GM19240 (cell line): ENCODE measurements around the gene COQ10A.
"Not testable (repeated sequence)": the region's sequence is repeated elsewhere in the genome, so short reads cannot be mapped to it uniquely, and the experiment has no call there.

Experiments used
- DNase-seq: peaks from one replicate; pipeline ENCODE4 v3.0.0; 2011; ENCODE audit warnings: low spot score; ENCODE audit not compliant: insufficient read length

Gene COQ10A

DNA sequence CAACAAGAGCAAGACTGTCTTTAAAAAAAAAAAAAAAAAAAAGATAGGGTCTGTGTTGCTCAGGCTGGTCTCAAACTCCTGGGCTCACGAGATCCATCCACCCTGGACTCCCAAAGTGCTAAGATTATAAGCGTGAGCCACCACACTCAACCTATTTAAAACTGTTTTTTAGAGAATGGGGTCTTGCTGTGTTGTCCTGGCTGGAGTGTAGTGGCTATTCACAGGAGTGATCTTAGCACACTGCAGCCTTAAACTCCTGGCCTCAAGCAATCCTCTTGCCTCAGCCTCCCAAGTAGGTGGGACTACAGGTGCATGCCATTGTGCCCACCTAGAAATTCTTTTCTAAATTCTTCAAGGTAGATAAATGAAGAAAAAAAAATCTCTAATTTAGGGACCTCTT lies 7.6 kb downstream of the COQ10A start:
- DNase-seq = no peak

DNA sequence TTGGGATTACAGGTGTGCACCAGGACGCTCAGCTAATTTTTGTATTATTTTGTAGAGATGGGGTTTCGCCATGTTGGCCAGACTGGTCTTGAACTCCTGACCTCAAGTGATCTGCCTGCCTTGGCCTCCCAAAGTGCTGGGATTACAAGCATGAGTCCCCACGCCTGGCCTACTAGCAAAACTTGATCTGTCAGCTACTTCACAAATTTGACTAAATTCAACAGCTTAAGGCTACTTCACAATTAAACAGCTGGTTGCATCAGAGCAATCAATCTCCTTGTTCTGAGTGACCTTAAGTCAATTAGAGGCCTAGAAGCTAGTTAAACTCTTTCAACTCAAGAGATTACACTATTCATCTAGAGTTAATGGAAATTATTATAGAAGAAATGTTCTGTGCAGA lies 12.2 kb downstream of the COQ10A start:
- DNase-seq = no peak

DNA sequence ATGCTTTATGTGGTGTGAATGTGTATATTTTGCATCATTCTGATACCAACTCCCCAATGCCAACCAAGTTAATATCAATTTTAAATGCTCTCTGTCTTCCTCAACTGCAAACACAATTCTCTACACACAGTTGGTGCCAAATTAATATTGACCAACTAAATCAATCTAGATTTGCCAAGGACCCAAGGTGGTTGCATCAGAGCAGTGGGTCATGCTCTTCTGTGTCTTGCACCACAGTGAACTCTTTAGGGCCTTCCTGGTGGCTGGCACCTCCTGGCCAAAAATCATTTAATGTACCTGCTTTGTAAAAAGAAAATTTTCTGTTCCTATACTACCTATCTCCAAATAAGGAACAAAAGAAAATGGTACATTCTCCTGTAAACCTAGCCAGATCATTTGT lies 14.1 kb downstream of the COQ10A start:
- no peak for DNase-seq

DNA sequence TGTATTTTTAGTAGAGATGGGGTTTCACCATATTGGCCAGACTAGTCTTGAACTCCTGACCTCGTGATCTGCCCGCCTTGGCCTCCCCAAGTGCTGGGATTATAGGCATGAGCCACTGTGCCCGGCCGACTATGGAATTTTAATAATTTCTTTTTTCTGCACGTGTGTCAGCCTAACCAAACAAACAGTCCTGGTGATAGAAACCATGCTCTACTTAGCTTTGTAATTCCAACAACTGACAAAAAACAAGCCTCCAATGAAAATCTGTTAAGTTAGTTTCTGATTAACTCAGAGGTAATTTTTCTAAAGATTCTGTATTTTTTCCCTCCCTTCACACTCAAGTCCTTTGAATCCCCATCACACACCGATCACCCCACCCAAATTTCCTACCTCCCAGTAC lies 15.3 kb downstream of the COQ10A start:
- DNase-seq = no peak

DNA sequence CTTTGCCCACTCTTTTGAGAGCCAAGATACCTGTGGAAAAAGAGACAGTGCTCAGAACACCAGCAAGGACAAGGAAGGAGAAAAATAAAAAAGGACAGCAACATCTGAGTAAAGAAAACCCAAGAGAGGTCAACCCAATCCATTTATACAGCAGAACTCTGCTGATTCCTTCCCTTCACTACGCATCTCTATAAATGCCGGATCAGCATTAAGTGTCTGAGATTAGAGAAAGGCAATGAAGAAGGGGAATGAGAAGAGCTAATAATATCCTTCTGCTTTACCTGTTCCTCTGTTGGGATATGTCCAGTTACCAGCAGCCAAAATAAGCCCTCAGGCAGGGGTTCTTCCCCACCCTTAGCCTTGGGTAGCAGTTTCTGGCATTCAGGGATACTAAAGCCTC lies 15.8 kb downstream of the COQ10A start:
- no peak for DNase-seq

- DNase-seq = not testable (repeated sequence)
These were observed 17.5 kb downstream of the COQ10A start for GRCh38 chr12:56284263-56284662.

DNA sequence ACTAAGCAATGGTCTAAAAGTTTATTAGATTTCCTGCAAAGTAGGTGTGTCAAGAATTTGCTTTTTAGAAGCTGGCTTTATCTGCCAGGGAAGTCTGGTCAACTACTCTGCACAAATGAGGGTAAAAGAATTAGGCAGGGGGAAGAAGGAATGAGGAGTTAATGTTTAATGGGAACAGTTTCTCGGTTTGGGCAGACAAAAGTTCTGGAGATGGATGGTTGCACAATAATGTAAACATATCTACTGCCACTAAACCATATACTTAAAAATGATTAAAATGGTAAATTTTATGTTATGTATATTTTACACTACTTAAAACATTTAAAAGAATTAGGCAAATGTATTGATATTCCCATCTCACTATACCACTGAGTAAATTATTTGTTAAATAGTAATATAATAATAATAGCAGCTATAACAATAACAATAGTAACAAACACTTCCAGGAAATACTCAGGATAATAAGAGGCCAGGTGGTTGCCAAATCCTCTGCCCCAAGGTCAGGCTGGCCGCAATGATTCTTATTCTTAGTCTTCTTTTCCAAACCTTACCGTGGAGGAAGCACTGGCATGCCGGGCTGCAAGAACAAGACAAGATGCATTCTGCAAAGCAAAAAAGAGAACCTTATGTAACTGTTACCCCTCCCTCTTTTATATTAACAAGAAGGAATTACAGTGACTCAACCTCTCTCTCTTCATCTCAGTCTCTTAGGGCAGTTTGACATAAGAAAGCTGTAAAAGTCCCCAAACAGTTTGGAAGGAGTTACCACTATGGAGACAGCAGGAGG lies 19.5 kb downstream of the COQ10A start:
- no peak for DNase-seq

DNA sequence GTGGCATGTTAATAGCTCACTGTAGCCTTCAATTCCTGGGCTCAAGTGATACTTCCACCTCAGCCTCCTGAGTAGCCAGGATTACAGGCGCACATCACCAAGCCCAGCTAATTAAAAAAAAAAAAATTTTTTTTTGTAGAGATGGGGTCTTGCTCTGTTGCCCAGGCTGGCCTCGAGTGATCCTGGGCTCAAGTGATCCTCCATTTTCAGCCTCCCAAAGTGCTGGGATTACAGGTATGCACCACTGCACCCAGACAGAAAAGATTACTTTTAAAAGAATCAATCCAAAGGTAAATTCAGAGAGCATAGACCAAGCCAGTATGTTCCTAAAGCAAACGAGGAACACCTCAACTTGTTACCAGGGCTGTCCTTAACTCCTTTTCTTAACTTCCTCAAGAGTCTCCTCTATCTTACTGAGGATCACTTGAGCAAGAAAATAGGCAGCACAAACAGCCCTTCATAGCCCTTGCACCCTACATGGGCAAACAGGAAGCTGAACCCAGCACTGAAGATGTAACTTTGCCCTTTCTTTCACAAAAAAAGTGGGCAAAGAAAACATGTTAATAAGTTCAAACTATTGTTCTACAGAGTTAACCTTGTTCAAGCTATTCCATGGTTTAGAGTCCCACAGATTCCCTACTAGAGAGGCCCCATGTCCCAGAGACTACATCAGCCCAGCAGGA lies 22.1 kb downstream of the COQ10A start:
- DNase-seq = no peak

GRCh38 chr12:56293795-56294194 lies 27.1 kb downstream of the COQ10A start:
- no peak for DNase-seq

- no peak for DNase-seq
These were observed 29.6 kb downstream of the COQ10A start for GRCh38 chr12:56296295-56296694.

DNA sequence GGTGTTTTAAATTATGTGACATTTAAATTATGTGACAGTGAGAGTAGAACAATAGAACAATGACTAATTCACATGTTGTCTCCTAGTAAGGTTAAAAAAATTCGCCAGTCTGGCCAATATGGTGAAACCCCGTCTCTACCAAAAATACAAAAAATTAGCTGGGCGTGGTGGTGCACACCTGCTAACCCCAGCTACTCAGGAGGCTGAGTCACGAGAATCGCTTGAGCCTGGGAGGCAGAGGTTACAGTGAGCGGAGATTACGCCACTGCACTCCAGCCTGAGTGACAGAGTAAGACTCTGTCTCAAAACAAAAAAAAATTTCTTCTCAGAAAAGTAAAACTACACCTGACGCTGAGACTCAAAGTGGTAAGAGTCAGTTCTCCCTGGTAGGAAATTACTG lies 30.7 kb downstream of the COQ10A start:
- no peak for DNase-seq

DNA sequence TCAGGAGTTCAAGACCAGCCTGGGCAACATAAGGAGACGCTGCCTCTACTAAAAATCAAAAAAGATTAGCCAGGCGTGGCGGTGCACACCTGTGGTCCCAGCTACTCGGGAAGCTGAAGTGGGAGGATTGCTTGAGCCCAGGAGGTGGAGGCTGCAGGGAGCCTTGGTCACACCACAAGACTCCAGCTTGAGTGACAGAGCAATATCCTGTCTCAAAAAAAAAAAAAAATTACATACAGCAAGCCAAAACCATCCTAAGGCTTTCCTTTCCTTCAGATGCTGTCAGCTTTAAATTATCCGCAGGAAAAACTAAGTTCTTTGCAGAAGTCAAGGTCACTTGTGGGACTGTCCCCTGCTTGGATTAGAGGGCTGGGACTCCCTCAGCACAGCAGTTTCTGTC lies 32.1 kb downstream of the COQ10A start:
- DNase-seq = no peak

- no peak for DNase-seq
These were observed 32.6 kb downstream of the COQ10A start for GRCh38 chr12:56299308-56299852.

DNA sequence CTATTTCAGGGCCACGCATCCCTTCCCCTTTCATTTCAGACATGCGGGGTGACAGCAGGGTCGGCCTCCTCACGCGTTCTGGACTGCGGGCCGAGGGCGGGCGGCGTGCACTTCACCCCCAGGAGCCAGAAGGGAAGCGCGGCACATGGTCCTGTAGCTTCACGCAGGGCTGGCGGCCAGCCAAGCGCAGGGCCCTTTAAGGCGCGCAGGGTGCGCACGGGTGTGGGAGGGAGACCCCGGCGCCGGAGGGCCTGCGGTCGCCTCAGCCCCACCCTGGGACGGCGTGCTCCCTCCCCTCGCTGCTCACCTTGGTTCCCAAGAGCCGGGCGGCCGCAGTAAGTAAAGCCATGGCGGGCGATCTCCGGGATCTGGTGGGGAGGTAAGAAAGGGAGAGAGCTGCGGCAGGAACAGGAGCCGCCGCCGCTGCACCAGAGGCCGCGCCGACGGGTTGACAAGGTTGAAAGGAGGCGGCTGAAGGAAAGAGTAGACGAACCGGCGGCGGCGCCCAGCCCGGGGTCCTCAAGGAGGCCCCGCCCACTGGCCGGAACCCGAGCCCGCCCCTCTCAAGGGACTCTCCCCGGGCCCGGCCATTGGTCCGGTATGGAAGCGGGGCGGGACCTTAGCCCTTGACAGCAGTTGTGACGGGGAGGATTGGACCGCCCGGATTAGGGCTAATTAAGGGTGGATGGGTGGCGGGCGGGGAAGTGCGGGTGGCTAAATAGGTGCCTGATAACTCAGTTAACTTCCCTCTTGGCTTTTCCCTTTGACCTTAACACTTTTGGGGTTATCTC lies 33.3 kb downstream of the COQ10A start, which contains the start of gene CS:
TSS of gene CS (minus strand) at position 478 of the 791 bp plus-strand sequence. CDS start at position 349, 129 bp downstream.
- peak; percentile 90 for DNase-seq

GRCh38 chr12:56300644-56301464 lies 34.1 kb downstream of the COQ10A start:
- no peak for DNase-seq

- no peak for DNase-seq
These were observed 37.5 kb downstream of the COQ10A start for GRCh38 chr12:56304276-56304675.

GRCh38 chr12:56304872-56305590 lies 38.3 kb downstream of the COQ10A start:
- no peak for DNase-seq

DNA sequence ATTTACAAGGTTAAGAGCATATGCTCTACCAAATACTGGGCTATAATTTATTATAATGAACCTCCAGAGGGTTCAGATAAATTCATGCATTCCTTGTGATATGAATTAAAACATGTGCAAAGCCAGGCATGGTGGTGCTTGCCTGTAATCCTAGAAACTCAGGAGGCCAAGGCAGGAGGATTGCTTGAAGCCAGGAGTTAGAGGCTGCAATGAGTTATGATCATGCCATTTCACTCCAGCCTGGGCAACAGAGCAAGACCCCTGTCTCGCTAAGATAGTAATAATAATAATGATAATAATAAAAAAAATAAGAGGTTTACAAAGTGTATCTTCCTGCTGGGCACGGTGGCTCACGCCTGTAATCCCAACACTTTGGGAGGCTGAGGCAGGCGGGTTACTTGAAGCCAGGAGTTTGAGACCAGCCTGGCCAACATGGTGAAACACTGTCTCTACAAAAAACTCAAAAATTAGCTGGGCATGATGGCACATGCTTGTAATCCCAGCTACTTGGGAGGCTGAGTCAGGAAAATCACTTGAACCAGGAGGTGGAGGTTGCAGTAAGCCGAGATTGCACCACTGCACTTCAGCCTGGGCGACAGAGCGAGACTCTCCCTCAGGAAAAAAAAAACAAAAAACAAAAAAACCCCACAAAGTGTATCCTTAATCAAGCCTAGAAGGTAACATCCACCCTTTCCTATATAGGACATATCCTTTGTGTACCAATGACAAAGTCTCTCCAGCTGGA lies 40.7 kb downstream of the COQ10A start:
- no peak for DNase-seq

- DNase-seq = no peak
These were observed 42.0 kb downstream of the COQ10A start for GRCh38 chr12:56308714-56309113.

DNA sequence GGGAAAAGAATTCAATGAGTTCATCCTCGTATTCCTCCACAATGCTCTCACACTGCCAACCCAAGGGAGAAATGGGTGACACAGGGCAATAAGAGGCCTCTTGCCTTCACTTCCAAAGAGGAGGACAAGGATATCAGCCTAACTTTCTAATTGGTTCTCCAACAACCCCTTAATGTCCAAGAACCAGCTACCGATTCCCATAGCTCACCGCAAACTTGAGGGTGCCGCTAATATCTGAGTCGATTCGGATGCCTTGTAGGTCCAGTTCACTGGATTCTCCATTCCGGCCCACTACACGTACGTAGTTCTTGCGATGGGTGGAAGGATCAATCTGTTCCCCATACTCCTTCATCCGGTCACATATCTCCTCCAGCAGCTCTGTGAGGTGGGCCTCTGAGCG lies 44.3 kb downstream of the COQ10A start:
- DNase-seq = no peak
